Kidney (tissue), 14 donors: Measurements from ENCODE around the gene VAV2. TPM values are rescaled to one million over a fixed set of nuclear protein-coding genes. Genes with fewer than 3 reads are reported as not detected.

Experiments used
- DNase-seq, 5 donors: peaks; one replicate each; pipeline ENCODE4 v3.0.0-alpha.2; 2013 to 2020
- FAIRE-seq: peaks from 2 replicates; lab custom pipeline; 2012; peaks lifted over from hg19 to GRCh38; lab: Jason Lieb, UNC
- H3K27ac ChIP-seq, 2 donors: one replicate each; pipeline ENCODE4 v1.7.0; 2013; ENCODE audit warnings: low read depth in 2 of 2, low read length in 2 of 2, inconsistent platforms in 1 of 2
- H3K27me3 ChIP-seq: one replicate; pipeline ENCODE4 v1.7.1; 2013; ENCODE audit warnings: low read length, inconsistent platforms; ENCODE audit not compliant: control insufficient read depth, insufficient read depth
- H3K36me3 ChIP-seq, 3 donors: one replicate each; pipeline versions ENCODE4 v1.7.0 to v1.7.1; 2013; ENCODE audit warnings: low read length in 3 of 3, control low read depth in 1 of 3, inconsistent platforms in 1 of 3; ENCODE audit not compliant: insufficient read depth in 3 of 3, control insufficient read depth in 2 of 3
- H3K4me1 ChIP-seq, 3 donors: one replicate each; pipeline versions ENCODE4 v1.7.0 to v1.7.1; 2013; ENCODE audit warnings: low read length in 3 of 3, inconsistent platforms in 1 of 3, low read depth in 1 of 3; ENCODE audit not compliant: control insufficient read depth in 2 of 3, insufficient read depth in 2 of 3
- H3K4me3 ChIP-seq, 3 donors: one replicate each; pipeline versions ENCODE4 v1.7.0 to v1.8.1; 2013; ENCODE audit warnings: low read length in 3 of 3, control low read depth in 1 of 3, inconsistent platforms in 1 of 3
- H3K9ac ChIP-seq, 3 donors: one replicate each; pipeline versions ENCODE4 v1.7.0 to v1.7.1; 2013; ENCODE audit warnings: low read length in 3 of 3, control low read depth in 1 of 3, inconsistent platforms in 1 of 3
- H3K9me3 ChIP-seq, 3 donors: one replicate each; pipeline versions ENCODE4 v1.7.0 to v1.7.1; 2013; ENCODE audit warnings: low read length in 3 of 3, control low read depth in 1 of 3, inconsistent platforms in 1 of 3; ENCODE audit not compliant: control insufficient read depth in 2 of 3, insufficient read depth in 1 of 3
- intact Hi-C: fragments of 100-400 bp; cut with DNase I; formaldehyde crosslinking; loops from one replicate; pipeline ENCODE4 v1.11.1; 2022
- polyA plus RNA-seq: library from polyadenylated mRNA; stranded (reverse); fragments of 350-450 nt; fragmentation: Illumina TruSeq; extraction: RNeasy Lipid Tissue Mini Kit (QIAGEN cat#74804); gene quantifications from one replicate; pipeline ENCODE4 v1.2.3, GENCODE V29; 2014; ENCODE audit warnings: low read depth, low replicate concordance; ENCODE audit not compliant: insufficient read depth
- total RNA-seq: library from RNA; stranded (reverse); fragmentation: NEBNext Ultra II Directional; extraction: Animal tissue kit (Norgen Biotek cat#: 25700); gene quantifications from one replicate; pipeline ENCODE4 v1.2.1, GENCODE V29; 2021
- TF ChIP-seq, protein P1 (sequence below): IDR thresholded peaks from 3 replicates; pipeline ENCODE4 v1.5.1; 2012; ENCODE audit warnings: mild to moderate bottlenecking, moderate library complexity, borderline replicate concordance; ENCODE audit not compliant: insufficient read depth; ENCODE audit errors: extremely low read depth
- donor health status: control.
- donor health status: control.
- donor health status: control.
- donor health status: control.
- donor health status: control.
- donor health status: DM: yes; HTN: yes; CAD: no.
- donor health status: Normal renal cell carcinoma (clear cell type).

The VAV2 gene
- total and polyA plus RNA-seq, 2 donors from 2014 or later: 22.3 to 47.1 TPM

DNA sequence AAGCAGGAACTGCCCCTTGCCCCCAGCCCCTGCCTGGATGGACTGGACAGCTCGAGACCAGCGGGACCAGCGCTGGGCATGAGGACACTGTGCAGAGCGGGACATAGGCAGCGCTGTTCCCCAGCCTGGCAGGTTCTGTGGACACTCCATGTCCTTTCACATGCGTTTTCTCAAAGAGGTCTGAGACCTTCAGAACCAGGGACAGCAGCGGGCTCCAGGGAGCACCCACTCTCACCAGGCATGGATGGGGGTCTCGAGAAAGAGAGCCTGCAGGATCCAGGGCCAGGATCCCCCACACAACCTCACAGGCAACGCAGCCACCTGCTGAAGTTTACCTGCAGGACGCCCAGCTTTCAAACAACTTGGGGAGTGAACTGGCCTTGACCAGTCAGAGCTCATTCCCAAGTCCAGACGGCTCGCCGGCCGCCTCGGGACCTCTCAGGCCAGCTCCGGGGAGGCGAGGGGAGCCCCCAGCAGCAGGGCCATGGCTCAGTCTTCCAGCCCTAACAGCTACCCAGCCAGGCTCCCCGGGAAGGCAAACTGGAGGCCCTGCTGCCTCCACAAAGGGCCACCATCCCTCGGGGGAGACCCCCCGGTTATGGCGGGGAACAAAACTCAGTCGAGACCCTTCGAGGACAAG, 181.4 kb downstream of the VAV2 start:
- FAIRE-seq (no peak), DNase-seq (peak in 2 of 5 donors; percentile 43 to 59)
- H3K36me3 ChIP-seq: peaks cover 0 to 4% (median 0%) of the 10 kb centered on the region in 3 donors
- no peaks in the 10 kb centered on the region for H3K27me3 ChIP-seq
- TF ChIP-seq, protein P1, sequence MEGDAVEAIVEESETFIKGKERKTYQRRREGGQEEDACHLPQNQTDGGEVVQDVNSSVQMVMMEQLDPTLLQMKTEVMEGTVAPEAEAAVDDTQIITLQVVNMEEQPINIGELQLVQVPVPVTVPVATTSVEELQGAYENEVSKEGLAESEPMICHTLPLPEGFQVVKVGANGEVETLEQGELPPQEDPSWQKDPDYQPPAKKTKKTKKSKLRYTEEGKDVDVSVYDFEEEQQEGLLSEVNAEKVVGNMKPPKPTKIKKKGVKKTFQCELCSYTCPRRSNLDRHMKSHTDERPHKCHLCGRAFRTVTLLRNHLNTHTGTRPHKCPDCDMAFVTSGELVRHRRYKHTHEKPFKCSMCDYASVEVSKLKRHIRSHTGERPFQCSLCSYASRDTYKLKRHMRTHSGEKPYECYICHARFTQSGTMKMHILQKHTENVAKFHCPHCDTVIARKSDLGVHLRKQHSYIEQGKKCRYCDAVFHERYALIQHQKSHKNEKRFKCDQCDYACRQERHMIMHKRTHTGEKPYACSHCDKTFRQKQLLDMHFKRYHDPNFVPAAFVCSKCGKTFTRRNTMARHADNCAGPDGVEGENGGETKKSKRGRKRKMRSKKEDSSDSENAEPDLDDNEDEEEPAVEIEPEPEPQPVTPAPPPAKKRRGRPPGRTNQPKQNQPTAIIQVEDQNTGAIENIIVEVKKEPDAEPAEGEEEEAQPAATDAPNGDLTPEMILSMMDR: no peak
- H3K4me3 ChIP-seq: no peak overlapping the region
- H3K9ac ChIP-seq: no peak overlapping the region
- H3K27ac ChIP-seq: no peak overlapping the region
- H3K9me3 ChIP-seq: no peaks in the 10 kb centered on the region
- intact Hi-C loops: no loop called here
- H3K4me1 ChIP-seq: no peaks in the 10 kb centered on the region

- no peak overlapping the region for H3K27ac ChIP-seq
- TF ChIP-seq, protein P1: no peak
- intact Hi-C loops: no loop called here
- no peaks in the 10 kb centered on the region for H3K9me3 ChIP-seq
- DNase-seq: no peak
- no peak overlapping the region for H3K9ac ChIP-seq
- no peak for FAIRE-seq
- H3K4me3 ChIP-seq: no peak overlapping the region
- no peaks in the 10 kb centered on the region for H3K27me3 ChIP-seq
- H3K36me3 ChIP-seq: peaks cover 0 to 4% (median 0%) of the 10 kb centered on the region in 3 donors
- H3K4me1 ChIP-seq: no peaks in the 10 kb centered on the region
Measured at GRCh38 chr9:133809335-133809734, 182.8 kb downstream of the VAV2 start.

GRCh38 chr9:133807818-133808217, 184.3 kb downstream of the VAV2 start:
- no peak overlapping the region for H3K4me3 ChIP-seq
- no peaks in the 10 kb centered on the region for H3K4me1 ChIP-seq
- intact Hi-C loops: no loop called here
- TF ChIP-seq, protein P1: no peak
- no peaks in the 10 kb centered on the region for H3K9me3 ChIP-seq
- H3K27ac ChIP-seq: no peak overlapping the region
- H3K27me3 ChIP-seq: no peaks in the 10 kb centered on the region
- no peak for FAIRE-seq
- no peak for DNase-seq
- peaks cover 0 to 4% (median 0%) of the 10 kb centered on the region in 3 donors for H3K36me3 ChIP-seq
- no peak overlapping the region for H3K9ac ChIP-seq

- DNase-seq: no peak
- Histone ChIP-seq H3K9ac (no peak overlapping the region), H3K4me3 (no peak overlapping the region), H3K4me1 (no peaks in the 10 kb centered on the region), H3K27ac (no peak overlapping the region), H3K9me3 (no peaks in the 10 kb centered on the region), H3K27me3 (no peaks in the 10 kb centered on the region), H3K36me3 (peaks cover 0 to 4% (median 0%) of the 10 kb centered on the region in 3 donors)
- FAIRE-seq: no peak
- intact Hi-C loops: no loop called here
- TF ChIP-seq, protein P1: no peak
Measured at GRCh38 chr9:133807037-133807436, 185.1 kb downstream of the VAV2 start.
